HG03060 (cell line): ENCODE data around the gene ARFIP2.

Experiments used
- ATAC-seq: cut with Tn5 transposase; IDR thresholded peaks from one replicate; pipeline ENCODE4 v1.9.1; 2021; ENCODE audit warnings: low read depth, moderate number of reproducible peaks; ENCODE audit not compliant: unreplicated experiment

ARFIP2 gene

GRCh38 chr11:6483015-6483414, 1.9 kb upstream of the ARFIP2 start:
- ATAC-seq, result no peak

- no peak for ATAC-seq
Measured at GRCh38 chr11:6482441-6482840, 1.3 kb upstream of the ARFIP2 start.

GRCh38 chr11:6481924-6482275, 769 bp upstream of the ARFIP2 start:
- no peak for ATAC-seq

DNA sequence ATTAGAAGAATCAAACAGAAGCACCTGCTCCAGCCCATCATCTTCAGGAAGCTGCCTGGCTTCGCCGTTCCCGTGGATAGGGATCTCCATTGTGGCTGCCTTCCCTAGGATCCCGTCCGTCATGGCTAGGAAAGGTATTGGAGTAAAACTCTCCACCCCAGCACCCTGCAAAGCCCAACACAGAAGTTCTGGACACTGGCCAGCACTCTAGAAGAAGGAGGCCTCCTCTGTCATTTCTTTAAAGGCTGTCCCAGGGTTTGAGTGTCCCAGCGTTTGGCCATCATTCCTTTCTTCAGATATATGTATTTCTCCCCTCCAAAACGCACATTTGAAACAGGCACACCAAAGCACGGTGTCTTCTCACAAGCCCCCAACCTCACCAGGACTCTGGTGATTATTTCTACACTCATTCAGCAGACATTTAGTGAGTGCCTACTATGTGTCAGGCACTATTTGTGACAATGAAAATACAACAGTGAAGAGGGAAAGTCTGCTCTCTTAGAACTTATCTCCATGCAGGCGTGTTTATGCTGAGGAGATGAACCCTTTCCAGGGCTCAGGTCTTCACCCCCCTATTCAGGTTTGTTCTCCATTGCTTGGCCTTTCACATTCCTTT, 724 bp downstream of the ARFIP2 start:
- ATAC-seq, result no peak

- ATAC-seq, result no peak
Measured at GRCh38 chr11:6476571-6476970, 4.6 kb downstream of the ARFIP2 start.

GRCh38 chr11:6475936-6476335, 5.2 kb downstream of the ARFIP2 start:
- ATAC-seq, result no peak

DNA sequence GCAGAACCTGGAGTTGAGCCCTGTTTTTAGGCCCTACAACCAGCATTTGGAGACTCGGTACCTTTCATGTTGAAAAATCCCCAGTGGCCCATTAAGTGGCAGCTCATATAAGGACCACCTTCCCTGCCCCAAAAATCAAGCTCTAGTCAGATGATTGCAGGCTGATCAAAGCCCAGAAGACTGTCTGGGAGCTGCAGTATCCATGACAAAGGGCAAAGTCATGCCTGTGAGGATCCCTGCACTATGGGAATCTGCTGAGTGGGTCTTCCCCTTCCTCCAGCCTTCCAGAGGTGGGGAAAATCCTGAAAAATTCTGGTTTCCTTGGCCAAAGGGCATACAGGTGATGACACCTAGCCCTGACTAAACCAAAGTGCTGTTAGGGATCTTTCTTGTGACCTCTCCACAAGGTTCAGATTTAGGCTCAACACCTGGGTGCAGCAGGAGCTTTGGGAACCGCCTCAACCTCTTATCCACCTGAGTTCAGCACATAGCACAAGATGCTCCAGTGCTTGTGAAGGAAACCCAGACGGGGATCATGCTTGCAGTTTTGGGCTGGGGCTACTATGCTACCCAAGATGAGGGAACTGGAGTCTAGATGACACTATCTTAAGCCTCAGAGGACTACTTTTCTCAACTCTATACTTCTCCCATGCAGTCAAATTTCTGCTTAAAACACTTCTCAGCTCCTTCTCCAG, 6.2 kb downstream of the ARFIP2 start:
- no peak for ATAC-seq

GRCh38 chr11:6474413-6474792, 6.7 kb downstream of the ARFIP2 start:
- no peak for ATAC-seq

GRCh38 chr11:6473451-6474412, 7.4 kb downstream of the ARFIP2 start, which contains the start of gene TRIM3:
Gene TRIM3 (minus strand): TSS chr11:6473941. CDS start chr11:6465695, 8,246 bp downstream.
- ATAC-seq, result no peak

- ATAC-seq, result no peak
Measured at GRCh38 chr11:6472934-6473333, 8.2 kb downstream of the ARFIP2 start.

GRCh38 chr11:6469599-6469998, 11.5 kb downstream of the ARFIP2 start:
- no peak for ATAC-seq

- ATAC-seq, result peak; percentile 68
Measured at GRCh38 chr11:6468712-6469495, 12.2 kb downstream of the ARFIP2 start.

DNA sequence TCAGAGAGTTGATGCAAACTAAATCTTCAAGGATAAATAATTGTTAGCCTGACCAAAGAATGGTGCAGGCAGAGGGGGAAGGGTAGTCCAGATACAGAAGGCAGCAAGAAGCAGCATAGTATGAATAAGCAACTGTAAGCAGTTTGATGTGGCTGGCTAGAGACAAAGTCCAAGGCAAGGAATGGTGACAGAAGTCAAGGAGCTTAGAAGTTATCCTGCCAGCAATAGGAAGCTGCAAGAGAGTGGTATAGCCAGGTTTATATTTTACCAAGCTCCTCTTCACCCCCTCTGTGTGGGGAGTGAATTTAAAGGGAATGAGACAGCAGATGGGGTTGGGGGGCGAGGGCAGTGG, 22.1 kb downstream of the ARFIP2 start:
- no peak for ATAC-seq

GRCh38 chr11:6458352-6459098, 22.6 kb downstream of the ARFIP2 start:
- no peak for ATAC-seq

GRCh38 chr11:6457581-6458320, 23.4 kb downstream of the ARFIP2 start:
- no peak for ATAC-seq

DNA sequence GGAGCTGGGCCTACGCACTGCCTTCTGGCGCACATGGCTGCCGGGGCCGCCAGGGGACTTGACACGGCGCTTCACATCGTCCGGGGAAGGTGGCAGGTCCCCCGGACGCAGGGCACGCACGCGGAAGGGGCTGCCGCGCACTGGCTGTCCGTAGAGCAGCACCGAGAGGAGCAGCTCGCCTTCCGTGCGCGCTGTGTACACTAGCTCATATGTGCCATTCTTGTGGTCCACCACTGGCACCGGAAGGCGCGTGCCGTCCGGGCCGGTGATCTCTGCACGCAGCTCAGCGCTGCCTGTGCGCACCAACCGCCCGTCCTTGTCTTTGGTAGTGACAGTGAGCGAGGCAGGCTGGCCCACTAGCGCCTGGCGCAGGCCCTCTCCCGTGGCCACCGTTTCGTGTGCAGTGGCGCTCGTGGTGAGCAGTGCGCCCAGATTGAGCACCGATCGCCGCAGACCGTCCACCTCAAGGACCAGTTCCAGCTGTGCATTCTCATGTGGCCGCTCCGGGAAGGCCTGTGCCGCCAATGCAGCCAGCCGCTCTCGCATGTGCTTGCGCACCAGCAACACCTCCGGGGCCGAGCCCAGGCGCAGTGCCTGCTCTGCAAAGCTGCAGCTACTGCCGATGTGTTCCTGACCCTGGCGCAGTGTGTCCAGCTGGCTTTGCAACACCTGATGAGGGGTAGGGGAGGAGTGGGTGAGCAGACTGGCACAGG, 24.6 kb downstream of the ARFIP2 start:
- ATAC-seq, result no peak

GRCh38 chr11:6455070-6455469, 26.1 kb downstream of the ARFIP2 start:
- no peak for ATAC-seq

- no peak for ATAC-seq
Measured at GRCh38 chr11:6453152-6453551, 28.0 kb downstream of the ARFIP2 start.

DNA sequence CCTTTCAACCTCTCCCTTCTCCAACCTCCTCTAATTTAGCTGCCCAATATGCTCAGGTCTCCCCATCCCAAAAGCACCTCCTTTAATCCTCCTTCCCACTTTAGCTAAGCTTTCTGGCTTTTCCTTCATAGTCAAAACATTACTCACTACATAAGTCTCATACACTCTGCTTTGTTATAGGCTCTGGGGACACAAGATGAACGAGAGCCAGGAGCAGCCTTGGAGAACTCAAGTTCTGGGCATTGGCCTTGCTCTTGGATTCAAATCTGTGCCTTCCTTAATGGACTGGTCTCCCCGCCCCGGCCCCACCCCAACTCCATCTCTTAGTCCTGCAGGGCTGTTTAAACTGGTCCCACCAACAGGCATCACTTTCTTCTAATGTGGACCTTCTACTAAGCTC, 28.9 kb downstream of the ARFIP2 start:
- no peak for ATAC-seq
